NCI-H345 (cell line): ENCODE data around the gene MRGPRE.

Experiments
- DNase-seq: peaks from one replicate; lab custom pipeline; 2025; lab: John Stamatoyannopoulos, UW

The MRGPRE gene

DNA sequence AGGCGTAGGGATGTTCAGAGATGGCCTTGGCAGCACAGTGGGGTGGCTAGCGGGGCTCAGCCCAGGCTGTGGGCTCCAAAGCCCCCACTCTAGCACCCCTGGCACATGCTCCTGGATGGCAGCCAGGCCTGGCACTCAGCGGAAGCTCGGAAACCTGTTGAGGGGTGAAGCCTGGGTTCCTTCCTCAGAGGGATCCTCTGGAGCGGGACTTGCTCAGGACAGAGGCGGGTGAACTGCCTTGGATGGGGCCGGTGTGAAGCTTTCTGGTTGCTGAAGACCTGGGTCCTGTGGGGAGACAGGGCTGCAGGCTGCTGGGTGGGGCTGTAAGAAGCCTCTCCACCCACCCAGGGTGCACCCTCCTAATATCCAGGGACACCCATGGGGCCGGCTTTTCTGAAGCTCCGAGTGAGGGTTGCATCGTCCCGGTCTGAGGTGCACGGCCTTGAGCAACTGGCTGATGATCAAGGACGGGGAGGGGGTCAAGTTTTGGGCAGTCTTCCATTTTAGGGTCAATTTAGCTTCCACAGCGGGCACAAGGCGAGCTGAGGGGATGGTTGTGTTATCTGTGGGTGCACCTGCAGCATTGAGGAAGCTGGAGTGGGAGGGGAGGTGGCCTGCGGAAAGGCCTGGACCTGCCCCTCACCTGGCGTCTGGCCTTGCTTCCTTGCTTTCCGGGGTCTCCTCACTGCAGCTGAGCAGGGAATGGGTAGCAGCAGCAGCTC lies 5.2 kb downstream of the MRGPRE start:
- no peak for DNase-seq

DNA sequence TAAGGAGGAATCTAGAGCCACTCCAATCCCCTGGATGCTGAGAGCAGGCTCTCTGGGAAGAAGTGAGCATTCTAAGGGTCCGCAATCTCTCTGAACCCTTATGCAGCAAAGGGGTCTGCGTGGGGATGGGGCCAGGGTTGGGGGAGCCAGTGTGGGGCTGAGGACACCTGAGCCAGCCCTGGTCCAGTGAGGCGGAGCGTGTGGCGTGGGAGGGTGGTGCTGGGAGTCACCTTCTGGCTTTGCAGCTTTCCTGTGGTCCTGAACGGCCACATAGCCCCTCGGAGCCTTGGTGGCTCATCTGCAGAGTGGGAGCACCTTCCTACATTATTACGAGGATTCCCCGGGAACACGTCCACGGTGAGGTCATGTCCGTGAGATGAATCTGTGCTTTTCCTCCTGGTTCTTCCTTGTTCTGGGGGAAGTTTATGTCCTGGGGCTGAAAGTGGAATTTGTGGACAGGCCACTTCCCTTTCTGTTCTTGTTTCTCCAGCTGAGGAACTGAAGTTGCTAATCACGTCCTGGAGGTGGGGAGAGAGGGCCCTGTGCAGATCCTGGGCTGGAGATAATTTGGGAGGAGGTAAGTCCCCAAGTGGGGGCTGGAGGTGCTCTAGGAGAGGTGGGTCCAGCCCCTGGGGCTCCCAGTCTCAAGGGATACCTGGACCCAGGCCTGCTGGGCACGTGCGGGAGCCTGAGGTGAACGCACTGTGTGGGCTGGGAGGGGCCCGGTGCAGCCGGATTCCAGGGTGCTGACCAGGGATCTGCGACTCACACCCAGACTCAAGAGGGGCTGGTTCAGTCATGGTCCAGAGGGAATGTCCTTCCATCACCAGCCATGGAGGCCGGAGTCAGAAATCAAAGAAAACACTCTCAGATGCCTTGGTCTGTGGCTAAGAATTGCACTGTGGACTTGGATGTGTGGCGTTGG lies 6.1 kb downstream of the MRGPRE start:
- DNase-seq = no peak

DNA sequence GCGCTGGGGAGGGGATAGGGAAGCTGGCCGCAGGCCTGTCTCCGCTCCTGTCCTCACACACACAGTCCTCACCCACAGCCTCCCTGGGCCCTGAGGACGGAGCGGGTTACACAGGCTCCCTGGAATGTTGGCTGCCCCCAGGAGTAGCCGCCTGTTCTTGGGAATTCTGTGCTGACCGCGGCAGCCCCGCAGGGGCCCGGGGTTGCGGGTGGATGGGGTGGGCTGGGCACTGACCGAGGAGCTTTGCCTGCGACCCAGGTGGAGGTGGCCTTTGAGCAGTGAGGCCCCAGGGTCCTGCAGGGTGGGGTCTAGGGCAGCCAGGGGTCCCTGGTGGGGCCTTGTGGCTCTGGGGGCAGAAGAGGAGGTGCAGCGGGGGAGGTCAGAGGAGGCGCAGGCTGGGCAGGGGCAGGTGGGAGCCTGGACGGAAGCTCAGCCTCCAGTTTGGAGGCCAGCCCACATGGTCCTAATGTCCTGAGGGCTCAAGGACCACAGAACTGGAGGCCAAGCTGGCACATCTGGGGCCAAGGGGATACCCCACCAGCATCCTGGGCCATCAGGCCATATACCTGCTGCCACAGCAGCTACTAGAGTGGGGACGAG lies 7.0 kb downstream of the MRGPRE start:
- no peak for DNase-seq

DNA sequence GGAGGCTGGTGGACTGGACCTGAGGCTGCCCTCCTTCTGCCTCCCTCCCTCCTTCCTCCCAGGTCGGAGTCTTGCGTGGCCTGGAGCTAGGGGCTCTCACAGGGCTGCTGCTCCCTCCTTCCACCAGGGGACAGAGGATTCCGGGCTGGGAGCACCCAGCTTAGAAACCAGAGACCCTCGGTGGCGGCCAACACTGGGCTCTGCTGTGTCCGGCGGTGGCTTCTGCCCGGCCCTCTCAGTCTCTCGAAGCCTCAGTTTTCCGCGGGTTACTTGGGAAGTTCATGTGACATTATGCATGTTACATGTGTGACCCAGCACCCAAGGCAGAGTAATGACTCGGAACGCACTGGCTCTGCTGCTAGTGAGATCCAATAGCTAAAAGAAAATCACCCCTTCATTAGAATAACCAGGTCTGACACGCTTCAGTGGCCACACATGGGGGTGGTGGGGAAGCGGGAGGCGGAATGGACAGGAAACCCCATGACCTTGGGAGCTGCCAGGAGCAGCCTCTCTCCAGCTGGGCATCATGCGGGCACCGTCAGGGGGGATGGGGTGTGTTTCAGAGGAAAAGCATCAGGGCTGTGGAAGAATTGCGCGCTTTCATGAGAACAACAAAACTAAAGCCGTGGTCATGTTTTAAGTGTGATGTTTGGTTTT lies 7.7 kb downstream of the MRGPRE start:
- DNase-seq = no peak

DNA sequence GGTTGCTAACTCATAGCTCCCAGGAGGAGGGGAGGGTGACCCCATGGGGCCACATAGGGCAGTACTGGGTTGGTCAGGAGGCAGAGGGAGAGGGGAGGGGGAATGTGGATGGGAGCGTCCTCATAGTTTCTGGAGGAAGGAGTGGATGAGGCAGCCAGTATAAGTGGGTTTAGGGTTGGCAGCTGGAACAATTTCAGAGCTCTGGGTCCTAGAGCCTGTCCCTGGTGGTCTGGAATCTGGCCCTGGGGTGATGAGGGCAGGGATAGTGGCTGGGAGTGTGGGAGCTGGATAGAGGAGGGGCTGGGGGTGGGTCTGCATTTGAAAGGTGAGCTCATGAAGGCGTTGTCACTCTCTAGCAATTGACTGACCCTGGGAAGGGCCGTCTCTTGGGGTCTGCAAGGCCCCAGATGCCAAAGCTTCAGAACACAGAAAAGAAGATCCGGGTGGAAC lies 8.3 kb downstream of the MRGPRE start:
- no peak for DNase-seq

DNA sequence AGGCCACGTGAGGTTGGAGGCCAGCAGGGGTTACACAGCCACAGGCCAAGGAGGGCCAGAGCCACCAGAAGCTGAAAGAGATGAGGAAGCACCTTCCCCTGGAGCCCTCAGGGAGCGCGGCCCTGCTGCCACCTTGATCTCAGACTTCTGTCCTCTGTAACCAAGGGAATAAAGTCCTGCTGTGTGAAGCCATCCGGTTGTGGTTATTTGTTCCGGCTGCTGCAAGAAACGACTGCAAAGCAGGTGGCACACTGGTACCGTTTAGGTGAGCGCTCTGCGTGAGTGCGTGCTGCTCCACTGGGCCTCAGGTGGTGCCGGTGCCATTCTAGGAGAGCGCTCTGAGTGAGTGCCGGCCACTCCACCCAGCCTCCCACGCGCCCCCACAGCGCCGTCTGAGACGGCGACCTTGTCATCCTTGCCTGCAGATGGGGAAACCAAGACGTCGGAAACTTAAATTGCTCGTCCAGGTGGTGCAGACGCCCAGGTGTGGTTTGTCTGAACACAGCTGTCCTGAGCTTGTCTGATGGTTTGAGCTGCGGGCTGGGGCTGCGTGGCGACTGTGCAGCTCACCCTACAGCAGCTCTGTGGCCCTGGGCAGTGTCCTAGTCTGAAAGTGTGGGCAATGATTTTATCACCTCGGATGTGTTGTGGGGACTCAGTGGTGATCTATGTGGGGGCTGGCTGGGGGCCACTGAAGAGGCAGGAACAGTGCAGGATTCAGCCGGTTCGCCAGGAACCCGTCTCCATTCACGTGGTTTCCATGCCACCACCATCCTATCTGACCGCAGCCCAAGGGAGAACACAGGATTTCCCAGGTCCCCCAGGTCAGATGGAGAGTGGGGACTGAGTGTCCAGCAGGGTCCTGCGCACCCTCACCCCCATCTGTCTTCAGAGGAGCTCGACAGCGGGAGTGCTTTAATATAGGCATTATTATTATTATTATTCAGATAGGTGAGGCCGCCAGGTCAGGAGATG lies 9.0 kb downstream of the MRGPRE start:
- no peak for DNase-seq

DNA sequence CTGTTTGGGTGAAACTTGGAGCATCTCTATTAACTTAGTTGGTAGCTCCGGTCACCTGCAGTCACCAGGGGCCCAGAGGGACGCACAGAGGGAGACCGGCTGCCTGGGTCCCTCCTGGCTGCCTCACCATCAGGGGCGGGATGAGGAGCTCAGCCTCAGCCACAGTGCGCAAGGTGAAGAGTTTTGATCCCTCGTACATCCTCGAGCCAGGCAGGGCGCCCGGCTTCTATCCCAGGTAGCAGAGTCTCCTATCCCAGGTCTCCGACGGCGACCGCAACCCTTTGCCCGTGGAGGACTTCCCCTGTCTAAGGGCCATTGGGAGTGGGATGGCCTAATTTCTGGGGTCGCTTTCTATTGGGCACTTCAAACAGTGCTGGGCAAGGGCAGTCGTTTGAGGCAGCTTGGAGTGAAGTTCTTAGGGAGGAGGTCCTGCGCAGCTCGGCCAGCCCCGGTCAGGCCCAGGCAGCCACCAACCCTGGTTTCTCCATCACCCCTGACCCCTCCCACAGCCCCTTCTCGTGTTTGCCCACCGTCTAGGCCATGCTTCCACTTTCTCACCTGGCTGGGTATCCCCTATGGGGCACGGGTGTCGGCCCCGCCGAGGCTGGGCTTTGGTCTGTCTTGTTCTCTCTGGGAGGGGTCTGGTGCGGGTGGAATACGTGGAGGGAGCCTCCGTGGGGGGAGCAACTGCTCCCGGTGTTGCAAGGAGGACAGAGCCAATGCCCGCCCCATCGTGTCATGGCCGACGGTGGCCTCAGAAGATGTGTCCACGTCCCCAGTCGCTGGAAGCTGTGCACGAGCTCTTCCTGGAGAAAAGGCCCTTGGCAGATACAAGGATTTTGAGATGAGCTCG lies 10.0 kb downstream of the MRGPRE start:
- no peak for DNase-seq

DNA sequence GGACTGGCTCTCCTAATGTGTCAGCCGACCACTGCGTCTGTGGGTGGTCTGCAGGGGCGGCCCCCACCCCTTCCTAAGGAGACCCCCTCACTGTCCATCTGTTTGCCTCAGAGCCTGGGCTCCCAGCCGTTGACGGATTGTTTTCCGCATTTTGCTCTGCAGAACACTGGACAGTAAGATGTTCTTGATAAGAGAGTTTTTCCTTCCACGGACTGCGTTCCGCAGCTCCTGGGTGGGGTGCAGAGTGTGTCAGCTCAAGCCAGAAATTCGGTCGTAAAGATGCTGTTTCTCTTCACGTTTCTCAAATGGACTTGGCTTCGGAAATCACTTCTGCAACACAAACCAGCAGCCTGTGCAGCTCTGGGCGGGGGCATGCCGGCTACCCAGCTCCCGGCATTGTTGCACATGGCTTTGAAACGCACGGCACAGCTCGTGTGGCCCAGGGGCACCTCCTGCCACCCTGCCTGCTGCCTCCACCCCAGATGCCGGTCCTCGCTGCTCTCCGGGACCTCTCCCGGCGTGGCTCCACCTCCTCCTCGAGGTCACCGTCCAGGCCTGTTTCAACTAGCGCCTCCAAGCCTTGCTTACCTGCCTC lies 10.7 kb downstream of the MRGPRE start:
- no peak for DNase-seq

DNA sequence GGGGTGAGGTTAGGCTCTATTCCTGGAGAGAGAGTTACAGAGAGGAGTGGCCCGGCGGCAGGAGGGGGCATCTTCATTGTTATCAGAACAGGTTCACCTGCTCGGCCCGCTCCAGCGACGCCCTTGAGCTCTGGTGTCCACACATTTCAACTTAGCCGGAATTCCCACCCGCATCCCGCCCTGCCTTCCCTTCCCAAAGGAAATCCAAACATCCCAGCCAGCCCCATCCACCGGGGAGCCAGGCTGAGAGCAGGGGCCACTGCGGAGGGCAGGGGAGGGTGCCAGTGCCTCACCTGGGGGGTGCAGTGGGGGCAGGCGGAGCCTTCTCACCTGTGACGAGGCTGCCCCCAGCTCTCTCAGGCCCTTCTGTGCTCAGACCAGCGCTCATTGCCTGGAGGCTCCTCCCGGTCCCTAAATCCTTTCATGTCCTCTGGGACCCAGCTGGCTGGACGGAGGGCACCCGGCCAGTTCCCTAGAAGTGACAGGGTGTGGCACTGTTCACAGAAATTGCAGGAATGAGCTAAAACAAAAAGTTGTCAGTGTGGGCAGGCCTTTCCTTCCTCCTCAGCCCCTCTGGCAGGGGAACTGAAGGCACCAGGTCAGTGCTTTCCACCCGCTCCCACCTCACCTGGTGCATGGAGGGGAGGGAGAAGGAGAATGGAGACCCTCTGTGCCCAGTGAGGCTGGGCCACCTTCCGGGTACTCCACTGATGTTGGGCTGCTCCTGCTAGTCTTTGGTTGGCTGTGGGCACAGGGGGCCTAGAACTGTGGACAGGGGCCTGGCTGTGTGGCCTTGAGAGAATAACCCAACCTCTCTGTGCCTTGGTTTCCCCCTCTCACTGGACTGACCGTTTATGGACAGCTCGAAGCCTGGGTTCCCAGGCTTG lies 11.5 kb downstream of the MRGPRE start:
- no peak for DNase-seq

DNA sequence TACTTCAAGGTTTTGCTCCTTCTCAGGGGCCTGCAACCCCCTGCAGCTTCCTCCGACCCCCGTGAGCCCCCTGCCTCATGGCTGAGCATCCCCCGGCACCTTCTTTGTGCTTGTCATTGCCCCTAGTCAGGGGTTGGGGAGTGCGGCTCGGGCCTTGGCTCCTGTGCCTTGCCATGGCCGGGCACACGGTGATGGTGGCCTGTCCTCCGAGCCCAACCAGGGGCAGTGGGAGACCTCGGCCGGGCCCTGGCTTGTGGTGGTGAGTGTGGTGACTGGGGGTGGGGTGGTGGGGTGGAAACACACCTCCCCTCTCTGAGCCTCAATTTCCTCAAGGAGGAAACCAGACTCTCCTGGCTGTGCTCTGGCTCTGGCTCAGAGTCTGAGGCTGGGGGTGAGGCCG lies 12.1 kb downstream of the MRGPRE start:
- no peak for DNase-seq

DNA sequence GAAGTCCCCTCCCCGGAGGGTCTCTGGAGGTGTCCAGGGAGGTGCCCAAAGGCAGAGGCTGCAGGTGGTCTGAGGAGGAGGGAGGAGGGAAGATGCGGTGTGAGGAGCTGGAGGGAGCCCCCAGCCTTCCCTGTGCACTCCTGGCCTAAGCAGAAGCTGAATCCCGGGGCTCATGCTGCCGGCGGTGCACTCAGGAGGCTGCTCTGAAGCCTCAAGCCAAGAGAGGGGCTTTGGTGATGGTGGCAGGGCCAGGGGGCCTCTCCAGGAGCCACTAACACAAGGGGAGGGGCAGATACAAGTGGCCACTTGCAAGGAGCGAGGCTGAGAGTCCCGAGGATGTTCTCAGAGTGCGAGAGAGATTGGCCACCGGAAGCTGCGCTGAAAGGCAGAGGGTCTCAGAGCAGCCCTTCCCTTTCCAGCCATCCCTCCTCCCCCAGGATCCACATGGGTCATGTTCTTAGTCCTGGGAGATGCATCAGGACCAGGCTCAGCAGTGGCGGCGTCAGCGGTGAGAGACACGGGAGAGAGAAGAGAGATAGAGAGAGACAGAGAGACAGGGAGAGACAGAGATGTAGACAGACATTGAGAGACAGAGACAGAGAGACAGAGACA lies 12.8 kb downstream of the MRGPRE start:
- DNase-seq = no peak

DNA sequence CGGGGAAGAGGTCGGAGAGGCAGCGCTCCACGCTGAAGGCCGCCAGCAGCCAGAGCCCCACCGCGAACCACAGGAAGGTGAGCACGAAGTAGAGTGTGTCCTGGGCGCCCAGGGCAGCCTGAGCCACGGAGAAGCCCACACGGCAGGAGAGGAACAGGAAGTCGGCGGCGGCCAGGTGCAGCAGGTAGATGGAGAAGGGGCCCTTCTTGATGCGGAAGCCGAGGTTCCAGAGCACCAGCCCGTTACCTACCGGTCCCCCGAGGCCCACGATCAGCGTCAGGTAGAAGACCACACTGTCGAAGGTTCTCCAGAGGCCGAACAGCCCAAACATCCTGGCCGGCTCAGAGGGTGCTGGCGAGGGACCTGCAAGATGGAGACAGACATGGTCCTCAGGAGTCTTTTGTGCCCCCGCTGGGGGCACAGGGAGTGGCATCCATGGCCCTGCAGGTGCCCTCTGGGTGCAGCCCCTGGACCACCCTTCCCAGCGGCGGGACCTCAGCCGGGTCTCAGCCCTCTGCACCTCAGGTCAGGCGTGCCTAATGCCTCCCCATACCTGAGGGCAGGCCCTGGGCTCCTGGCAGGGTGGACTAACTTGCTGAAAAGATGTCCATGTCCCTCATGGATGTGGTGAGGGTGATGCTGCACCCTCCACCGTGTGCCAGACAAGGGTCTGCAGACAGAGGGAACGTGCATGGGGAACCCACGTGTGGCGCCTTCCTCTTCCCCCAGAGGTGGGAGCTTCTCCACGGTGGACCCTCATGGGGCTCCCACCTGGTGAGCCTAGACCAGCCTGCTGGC lies 13.5 kb downstream of the MRGPRE start, which contains the start of gene MRGPRG:
Gene MRGPRG (minus strand): TSS at position 331 of the 798 bp plus-strand sequence. CDS start 0 bp downstream, at position 331.
- DNase-seq = no peak

DNA sequence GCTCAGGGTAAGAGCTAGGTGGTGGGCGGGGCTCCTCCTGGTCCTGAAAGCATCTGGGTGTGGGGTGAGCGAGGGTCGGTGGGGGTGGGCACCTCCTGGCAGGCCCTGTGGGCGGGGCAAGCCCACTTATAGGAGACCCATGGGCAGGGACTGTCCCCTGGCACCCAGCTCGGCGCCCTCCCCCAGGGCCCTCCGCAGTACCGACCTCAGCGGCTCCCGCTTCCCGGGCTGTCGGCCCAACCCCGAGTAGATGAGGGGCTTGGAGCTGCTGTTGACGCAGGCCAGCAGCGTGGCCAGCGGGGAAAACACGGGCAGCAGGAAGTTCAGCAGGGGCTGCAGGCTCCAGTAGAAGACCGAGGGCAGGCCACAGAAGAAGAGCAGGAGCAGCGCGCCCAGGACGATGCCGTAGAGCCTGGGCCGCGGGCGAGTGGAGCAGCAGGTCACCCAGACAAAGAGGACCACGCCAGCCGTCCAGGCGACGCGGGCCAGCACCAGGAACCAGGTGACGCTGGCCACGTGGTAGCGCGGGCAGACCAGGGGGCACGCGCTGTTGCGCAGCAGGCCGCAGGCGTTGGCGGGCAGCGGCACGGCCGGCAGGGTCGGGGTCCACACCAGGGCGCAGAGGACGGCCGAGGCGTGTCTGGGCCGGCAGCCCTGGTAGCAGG lies 14.3 kb downstream of the MRGPRE start:
- no peak for DNase-seq

DNA sequence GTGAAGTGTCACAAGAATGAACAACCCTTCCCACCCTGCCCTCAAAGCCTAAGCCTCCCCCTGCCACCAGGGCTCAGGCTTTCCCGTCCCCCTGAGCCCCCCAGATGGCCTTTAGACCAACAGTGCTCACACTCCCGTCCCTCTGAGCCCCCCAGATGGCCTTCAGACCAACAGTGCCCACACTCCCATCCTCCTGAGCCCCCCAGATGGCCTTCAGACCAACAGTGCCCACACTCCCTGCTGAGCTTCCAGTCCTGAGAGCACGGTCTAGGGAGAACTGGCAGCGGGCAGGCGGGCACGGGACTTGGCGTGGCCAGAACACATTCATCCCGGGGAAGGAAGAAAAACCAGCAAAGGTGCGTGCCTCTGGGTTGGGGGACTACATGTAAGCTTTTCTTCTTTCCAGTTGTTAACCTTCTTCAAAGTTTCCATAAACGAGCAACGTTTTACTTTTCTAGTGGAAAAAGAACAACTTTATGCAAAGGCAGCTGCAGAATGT lies 16.1 kb downstream of the MRGPRE start:
- no peak for DNase-seq

DNA sequence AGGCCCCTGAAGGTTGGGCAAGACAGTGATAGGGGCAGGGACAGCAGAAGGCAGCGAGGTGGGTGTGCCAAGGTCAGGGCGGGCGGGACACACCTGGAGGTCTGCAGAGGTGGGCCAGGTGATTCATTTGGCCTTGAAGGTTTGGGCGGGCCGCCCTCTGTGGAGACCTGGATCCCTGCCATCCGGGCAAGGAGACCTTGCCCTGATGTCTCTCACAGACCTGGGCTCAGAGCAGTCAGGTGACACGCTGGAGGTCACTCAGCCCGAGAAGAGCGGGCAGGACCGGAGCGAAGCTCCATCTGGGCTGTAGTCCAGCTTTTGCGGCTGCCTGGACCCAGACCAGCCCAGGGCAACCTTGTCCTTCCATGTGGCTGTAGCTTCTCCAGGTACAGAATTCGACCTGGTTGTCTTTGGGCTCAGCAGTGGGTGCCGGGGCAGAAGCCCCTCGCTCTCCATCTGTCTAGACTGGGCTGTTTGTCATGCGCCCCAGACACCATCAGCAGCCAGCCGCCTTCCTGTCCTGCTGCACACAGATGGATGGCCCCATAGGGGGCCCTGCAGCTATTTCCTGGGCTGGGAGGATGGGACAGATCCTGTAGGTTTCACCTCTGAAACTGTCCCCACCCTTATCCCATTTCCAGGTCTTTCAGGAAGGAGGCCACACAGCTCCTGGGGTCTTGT lies 16.7 kb downstream of the MRGPRE start:
- DNase-seq = no peak

DNA sequence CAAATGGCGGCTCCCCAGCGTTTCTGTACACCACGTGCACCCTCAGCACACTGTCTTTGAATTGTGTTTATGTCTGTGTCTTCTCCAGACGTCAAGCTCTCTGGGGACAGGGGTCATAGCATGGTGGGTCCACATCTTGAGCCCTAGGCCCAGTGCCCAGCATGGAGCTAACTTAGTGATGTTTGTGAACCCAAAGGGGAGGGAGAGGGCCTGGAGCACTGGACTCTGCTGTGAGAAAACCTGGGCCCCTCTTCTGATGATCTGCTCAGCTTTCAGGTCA lies 17.9 kb downstream of the MRGPRE start:
- no peak for DNase-seq
